Measurements from ENCODE around the gene CIDEC.
A peak's percentile ranks its signal among the peaks of the same experiment; 100 is the strongest.
"Not testable (repeated sequence)": the region's sequence is repeated elsewhere in the genome, so short reads cannot be mapped to it uniquely, and the experiment has no call there.

CIDEC gene

GRCh38 chr3:9875448-9875847 lies 4.6 kb downstream of the CIDEC start:
- DNase-seq = no peak

- not testable (repeated sequence) for DNase-seq
These were observed 8.0 kb downstream of the CIDEC start for GRCh38 chr3:9872067-9872466.

GRCh38 chr3:9870978-9871377 lies 9.1 kb downstream of the CIDEC start:
- peak; percentile 85 for DNase-seq

- DNase-seq = no peak
These were observed 10.1 kb downstream of the CIDEC start for GRCh38 chr3:9869955-9870354.

- no peak for DNase-seq
These were observed 12.9 kb downstream of the CIDEC start for GRCh38 chr3:9867106-9867505.

GRCh38 chr3:9866639-9867038 lies 13.4 kb downstream of the CIDEC start:
- peak; percentile 77 for DNase-seq

GRCh38 chr3:9865125-9865637 lies 14.9 kb downstream of the CIDEC start:
- not testable (repeated sequence) for DNase-seq

- peak; percentile 94 for DNase-seq
These were observed 15.7 kb downstream of the CIDEC start for GRCh38 chr3:9864200-9864927.

GRCh38 chr3:9863058-9863772 lies 16.8 kb downstream of the CIDEC start:
- DNase-seq = no peak

- DNase-seq = peak; percentile 47
These were observed 17.5 kb downstream of the CIDEC start for GRCh38 chr3:9862391-9863057.

GRCh38 chr3:9861626-9862130 lies 18.4 kb downstream of the CIDEC start:
- DNase-seq = no peak

GRCh38 chr3:9861201-9861600 lies 18.9 kb downstream of the CIDEC start:
- no peak for DNase-seq

- DNase-seq = no peak
These were observed 20.5 kb downstream of the CIDEC start for GRCh38 chr3:9859530-9860025.

GRCh38 chr3:9855594-9855993 lies 24.5 kb downstream of the CIDEC start:
- no peak for DNase-seq

GRCh38 chr3:9854291-9854940 lies 25.6 kb downstream of the CIDEC start:
- DNase-seq = not testable (repeated sequence)

GRCh38 chr3:9852528-9852927 lies 27.5 kb downstream of the CIDEC start:
- DNase-seq = no peak

- not testable (repeated sequence) for DNase-seq
These were observed 28.1 kb downstream of the CIDEC start for GRCh38 chr3:9851926-9852325.

GRCh38 chr3:9851383-9851782 lies 28.7 kb downstream of the CIDEC start:
- not testable (repeated sequence) for DNase-seq

GRCh38 chr3:9848860-9849259 lies 31.2 kb downstream of the CIDEC start:
- DNase-seq = peak; percentile 31

- DNase-seq = not testable (repeated sequence)
These were observed 32.2 kb downstream of the CIDEC start for GRCh38 chr3:9847870-9848269.

GRCh38 chr3:9846931-9847488 lies 33.0 kb downstream of the CIDEC start:
- DNase-seq = no peak

GRCh38 chr3:9846231-9846630 lies 33.8 kb downstream of the CIDEC start:
- no peak for DNase-seq

Measured in fibroblast of upper back skin (primary cell).